ENCODE data around the gene NAALADL2.
"Not testable (repeated sequence)": the region's sequence is repeated elsewhere in the genome, so short reads cannot be mapped to it uniquely, and the experiment has no call there.

Gene NAALADL2

GRCh38 chr3:175825016-175825580 is 966.0 kb downstream of the NAALADL2 start:
- H3K27ac ChIP-seq (ENCODE audit: low read depth, low read length) = peak overlapping the region; percentile 69
- H3K4me3 ChIP-seq (ENCODE audit: low read depth, low read length); H3K9me3 ChIP-seq (ENCODE audit: control insufficient read depth, insufficient read depth, low read length); H3K36me3 ChIP-seq (ENCODE audit: control insufficient read depth, insufficient read depth, low read length); H3K27me3 ChIP-seq (ENCODE audit: control insufficient read depth, insufficient read depth, low read length); H3K9ac ChIP-seq (ENCODE audit: low read depth, low read length): not testable (repeated sequence)
- H3K4me1 ChIP-seq (ENCODE audit: control insufficient read depth, insufficient read depth, low read length) = peaks cover 11% of the 10 kb centered on the region

- Histone ChIP-seq H3K9ac (ENCODE audit: low read depth, low read length) (no peak overlapping the region), H3K9me3 (ENCODE audit: control insufficient read depth, insufficient read depth, low read length) (no peaks in the 10 kb centered on the region), H3K4me3 (ENCODE audit: low read depth, low read length) (no peak overlapping the region), H3K4me1 (ENCODE audit: control insufficient read depth, insufficient read depth, low read length) (peaks cover 11% of the 10 kb centered on the region), H3K27me3 (ENCODE audit: control insufficient read depth, insufficient read depth, low read length) (no peaks in the 10 kb centered on the region), H3K27ac (ENCODE audit: low read depth, low read length) (no peak overlapping the region), H3K36me3 (ENCODE audit: control insufficient read depth, insufficient read depth, low read length) (no peaks in the 10 kb centered on the region)
These were observed 967.6 kb downstream of the NAALADL2 start for GRCh38 chr3:175826759-175827158.

GRCh38 chr3:175829809-175830208 is 970.7 kb downstream of the NAALADL2 start:
- not testable (repeated sequence) for H3K9ac ChIP-seq (ENCODE audit: low read depth, low read length); H3K9me3 ChIP-seq (ENCODE audit: control insufficient read depth, insufficient read depth, low read length); H3K27me3 ChIP-seq (ENCODE audit: control insufficient read depth, insufficient read depth, low read length); H3K4me3 ChIP-seq (ENCODE audit: low read depth, low read length); H3K36me3 ChIP-seq (ENCODE audit: control insufficient read depth, insufficient read depth, low read length); H3K27ac ChIP-seq (ENCODE audit: low read depth, low read length); H3K4me1 ChIP-seq (ENCODE audit: control insufficient read depth, insufficient read depth, low read length)

GRCh38 chr3:175835763-175836162 is 976.6 kb downstream of the NAALADL2 start:
- not testable (repeated sequence) for H3K4me3 ChIP-seq (ENCODE audit: low read depth, low read length); H3K9me3 ChIP-seq (ENCODE audit: control insufficient read depth, insufficient read depth, low read length); H3K27me3 ChIP-seq (ENCODE audit: control insufficient read depth, insufficient read depth, low read length); H3K36me3 ChIP-seq (ENCODE audit: control insufficient read depth, insufficient read depth, low read length)
- peak overlapping the region; percentile 78 for H3K27ac ChIP-seq (ENCODE audit: low read depth, low read length)
- H3K9ac ChIP-seq (ENCODE audit: low read depth, low read length) = peak overlapping the region; percentile 21; the same call in 1 of the 2 replicates
- peaks cover 16% of the 10 kb centered on the region for H3K4me1 ChIP-seq (ENCODE audit: control insufficient read depth, insufficient read depth, low read length)

- Histone ChIP-seq H3K36me3 (ENCODE audit: control insufficient read depth, insufficient read depth, low read length) (no peaks in the 10 kb centered on the region), H3K4me3 (ENCODE audit: low read depth, low read length) (no peak overlapping the region), H3K9me3 (ENCODE audit: control insufficient read depth, insufficient read depth, low read length) (no peaks in the 10 kb centered on the region), H3K27ac (ENCODE audit: low read depth, low read length) (peak overlapping the region; percentile 78), H3K4me1 (ENCODE audit: control insufficient read depth, insufficient read depth, low read length) (peaks cover 16% of the 10 kb centered on the region), H3K27me3 (ENCODE audit: control insufficient read depth, insufficient read depth, low read length) (no peaks in the 10 kb centered on the region), H3K9ac (ENCODE audit: low read depth, low read length) (peak overlapping the region; percentile 21; the same call in 1 of the 2 replicates)
These were observed 977.5 kb downstream of the NAALADL2 start for GRCh38 chr3:175836617-175837016.

- Histone ChIP-seq H3K27me3 (ENCODE audit: control insufficient read depth, insufficient read depth, low read length) (no peaks in the 10 kb centered on the region), H3K9me3 (ENCODE audit: control insufficient read depth, insufficient read depth, low read length) (no peaks in the 10 kb centered on the region), H3K4me1 (ENCODE audit: control insufficient read depth, insufficient read depth, low read length) (peaks cover 16% of the 10 kb centered on the region), H3K36me3 (ENCODE audit: control insufficient read depth, insufficient read depth, low read length) (no peaks in the 10 kb centered on the region), H3K4me3 (ENCODE audit: low read depth, low read length) (no peak overlapping the region), H3K9ac (ENCODE audit: low read depth, low read length) (no peak overlapping the region), H3K27ac (ENCODE audit: low read depth, low read length) (no peak overlapping the region)
These were observed 978.8 kb downstream of the NAALADL2 start for GRCh38 chr3:175837962-175838361.

- Histone ChIP-seq H3K36me3 (ENCODE audit: control insufficient read depth, insufficient read depth, low read length) (no peaks in the 10 kb centered on the region), H3K27me3 (ENCODE audit: control insufficient read depth, insufficient read depth, low read length) (no peaks in the 10 kb centered on the region), H3K9me3 (ENCODE audit: control insufficient read depth, insufficient read depth, low read length) (no peaks in the 10 kb centered on the region), H3K9ac (ENCODE audit: low read depth, low read length) (no peak overlapping the region), H3K4me1 (ENCODE audit: control insufficient read depth, insufficient read depth, low read length) (peaks cover 16% of the 10 kb centered on the region), H3K4me3 (ENCODE audit: low read depth, low read length) (no peak overlapping the region), H3K27ac (ENCODE audit: low read depth, low read length) (no peak overlapping the region)
These were observed 980.4 kb downstream of the NAALADL2 start for GRCh38 chr3:175839366-175840005.

GRCh38 chr3:175851541-175851940 is 992.4 kb downstream of the NAALADL2 start:
- Histone ChIP-seq H3K36me3 (ENCODE audit: control insufficient read depth, insufficient read depth, low read length) (no peaks in the 10 kb centered on the region), H3K4me1 (ENCODE audit: control insufficient read depth, insufficient read depth, low read length) (no peaks in the 10 kb centered on the region), H3K4me3 (ENCODE audit: low read depth, low read length) (no peak overlapping the region), H3K27ac (ENCODE audit: low read depth, low read length) (no peak overlapping the region), H3K27me3 (ENCODE audit: control insufficient read depth, insufficient read depth, low read length) (no peaks in the 10 kb centered on the region), H3K9me3 (ENCODE audit: control insufficient read depth, insufficient read depth, low read length) (no peaks in the 10 kb centered on the region), H3K9ac (ENCODE audit: low read depth, low read length) (no peak overlapping the region)

- no peak overlapping the region for H3K4me3 ChIP-seq (ENCODE audit: low read depth, low read length)
- H3K4me1 ChIP-seq (ENCODE audit: control insufficient read depth, insufficient read depth, low read length) = no peaks in the 10 kb centered on the region
- no peaks in the 10 kb centered on the region for H3K27me3 ChIP-seq (ENCODE audit: control insufficient read depth, insufficient read depth, low read length)
- no peak overlapping the region for H3K9ac ChIP-seq (ENCODE audit: low read depth, low read length)
- no peaks in the 10 kb centered on the region for H3K36me3 ChIP-seq (ENCODE audit: control insufficient read depth, insufficient read depth, low read length)
- H3K27ac ChIP-seq (ENCODE audit: low read depth, low read length) = no peak overlapping the region
- no peaks in the 10 kb centered on the region for H3K9me3 ChIP-seq (ENCODE audit: control insufficient read depth, insufficient read depth, low read length)
These were observed 993.4 kb downstream of the NAALADL2 start for GRCh38 chr3:175852560-175852959.

GRCh38 chr3:175857666-175858270 is 998.6 kb downstream of the NAALADL2 start:
- Histone ChIP-seq H3K9me3 (ENCODE audit: control insufficient read depth, insufficient read depth, low read length) (no peaks in the 10 kb centered on the region), H3K4me1 (ENCODE audit: control insufficient read depth, insufficient read depth, low read length) (no peaks in the 10 kb centered on the region), H3K27ac (ENCODE audit: low read depth, low read length) (no peak overlapping the region), H3K4me3 (ENCODE audit: low read depth, low read length) (no peak overlapping the region), H3K9ac (ENCODE audit: low read depth, low read length) (no peak overlapping the region), H3K27me3 (ENCODE audit: control insufficient read depth, insufficient read depth, low read length) (no peaks in the 10 kb centered on the region), H3K36me3 (ENCODE audit: control insufficient read depth, insufficient read depth, low read length) (no peaks in the 10 kb centered on the region)

Data from HUES48 (cell line).